Neural progenitor cell (in vitro differentiated cells): Measurements from ENCODE around the gene SUSD3. TPM values are rescaled to one million over a fixed set of nuclear protein-coding genes. Genes with fewer than 3 reads are reported as not detected.

Experiments
- DNase-seq: peaks from one replicate; pipeline ENCODE4 v3.0.0-alpha.2; 2016; ENCODE audit warnings: low spot score
- H2AFZ ChIP-seq: fragments of 200-600 bp; sonication (generic); replicated peaks from 2 replicates; pipeline ENCODE4 v1.6.1; 2016; ENCODE audit warnings: antibody characterized with exemption
- H3F3A ChIP-seq: fragments of 200-600 bp; sonication (generic); 2 replicates; pipeline ENCODE4 v1.6.1; 2016; ENCODE audit warnings: antibody characterized with exemption, low read depth
- H3K27ac ChIP-seq: fragments of 200-600 bp; sonication (generic); 2 replicates; pipeline ENCODE4 v1.5.1; 2016; ENCODE audit warnings: mild to moderate bottlenecking
- H3K27me3 ChIP-seq: fragments of 200-600 bp; sonication (generic); 2 replicates; pipeline ENCODE4 v1.6.1; 2016; ENCODE audit warnings: mild to moderate bottlenecking, moderate library complexity
- H3K36me3 ChIP-seq: fragments of 200-600 bp; sonication (generic); 2 replicates; pipeline ENCODE4 v1.5.1; 2016
- H3K4me1 ChIP-seq: fragments of 200-600 bp; sonication (generic); 2 replicates; pipeline ENCODE4 v1.6.1; 2016; ENCODE audit warnings: mixed run types
- H3K4me2 ChIP-seq: fragments of 200-600 bp; sonication (generic); 2 replicates; pipeline ENCODE4 v1.6.1; 2016
- H3K4me3 ChIP-seq: fragments of 200-600 bp; sonication (generic); 2 replicates; pipeline ENCODE4 v1.5.1; 2016
- H3K79me2 ChIP-seq: fragments of 200-600 bp; sonication (generic); 2 replicates; pipeline ENCODE4 v1.6.1; 2016; ENCODE audit warnings: low read depth
- H3K9ac ChIP-seq: fragments of 200-600 bp; sonication (generic); 2 replicates; pipeline ENCODE4 v1.6.1; 2016
- H3K9me3 ChIP-seq: fragments of 200-600 bp; sonication (generic); 2 replicates; pipeline ENCODE4 v1.5.1; 2016; ENCODE audit warnings: low read depth
- H4K20me1 ChIP-seq: fragments of 200-600 bp; sonication (generic); 2 replicates; pipeline ENCODE4 v1.6.1; 2016; ENCODE audit warnings: low read depth
- H3K27ac Mint-ChIP-seq: 3 replicates; pipeline ENCODE4 v1.8.0; 2021; ENCODE audit warnings: mixed read lengths
- H3K27me3 Mint-ChIP-seq: 2 replicates; pipeline ENCODE4 v1.8.0; 2022; ENCODE audit warnings: low read depth, mild to moderate bottlenecking, inconsistent platforms, moderate library complexity, mixed read lengths; ENCODE audit not compliant: insufficient read depth
- H3K36me3 Mint-ChIP-seq: 3 replicates; pipeline ENCODE4 v1.8.0; 2021; ENCODE audit warnings: mixed read lengths
- H3K4me1 Mint-ChIP-seq: 3 replicates; pipeline ENCODE4 v1.8.0; 2021; ENCODE audit warnings: mixed read lengths
- H3K4me3 Mint-ChIP-seq: 3 replicates; pipeline ENCODE4 v1.8.0; 2021; ENCODE audit warnings: mild to moderate bottlenecking, moderate library complexity, mixed read lengths
- H3K9me3 Mint-ChIP-seq: 3 replicates; pipeline ENCODE4 v1.8.0; 2020; ENCODE audit warnings: mixed read lengths
- EZH2 ChIP-seq: fragments of 200-600 bp; sonication (generic); IDR thresholded peaks from 2 replicates; pipeline ENCODE4 v1.6.1; 2017; ENCODE audit warnings: antibody characterized with exemption, mild to moderate bottlenecking, moderate library complexity
- EZH2phosphoT487 ChIP-seq: fragments of 200-600 bp; sonication (generic); IDR thresholded peaks from 2 replicates; pipeline ENCODE4 v1.6.1; 2017; ENCODE audit warnings: antibody characterized with exemption
- total RNA-seq: library from RNA; depleted of rRNA; stranded (reverse); fragments of >200 nt; gene quantifications from 2 replicates; pipeline ENCODE4 v1.2.3, GENCODE V29; 2015; ENCODE audit warnings: low replicate concordance
- TF ChIP-seq, protein P1 (sequence below): fragments of 200-600 bp; sonication (generic); IDR thresholded peaks from 2 replicates; pipeline ENCODE4 v1.5.1; 2017; ENCODE audit warnings: antibody characterized with exemption, mild to moderate bottlenecking

Gene SUSD3
- total RNA-seq, 1 donor from 2014 or later = not detected

DNA sequence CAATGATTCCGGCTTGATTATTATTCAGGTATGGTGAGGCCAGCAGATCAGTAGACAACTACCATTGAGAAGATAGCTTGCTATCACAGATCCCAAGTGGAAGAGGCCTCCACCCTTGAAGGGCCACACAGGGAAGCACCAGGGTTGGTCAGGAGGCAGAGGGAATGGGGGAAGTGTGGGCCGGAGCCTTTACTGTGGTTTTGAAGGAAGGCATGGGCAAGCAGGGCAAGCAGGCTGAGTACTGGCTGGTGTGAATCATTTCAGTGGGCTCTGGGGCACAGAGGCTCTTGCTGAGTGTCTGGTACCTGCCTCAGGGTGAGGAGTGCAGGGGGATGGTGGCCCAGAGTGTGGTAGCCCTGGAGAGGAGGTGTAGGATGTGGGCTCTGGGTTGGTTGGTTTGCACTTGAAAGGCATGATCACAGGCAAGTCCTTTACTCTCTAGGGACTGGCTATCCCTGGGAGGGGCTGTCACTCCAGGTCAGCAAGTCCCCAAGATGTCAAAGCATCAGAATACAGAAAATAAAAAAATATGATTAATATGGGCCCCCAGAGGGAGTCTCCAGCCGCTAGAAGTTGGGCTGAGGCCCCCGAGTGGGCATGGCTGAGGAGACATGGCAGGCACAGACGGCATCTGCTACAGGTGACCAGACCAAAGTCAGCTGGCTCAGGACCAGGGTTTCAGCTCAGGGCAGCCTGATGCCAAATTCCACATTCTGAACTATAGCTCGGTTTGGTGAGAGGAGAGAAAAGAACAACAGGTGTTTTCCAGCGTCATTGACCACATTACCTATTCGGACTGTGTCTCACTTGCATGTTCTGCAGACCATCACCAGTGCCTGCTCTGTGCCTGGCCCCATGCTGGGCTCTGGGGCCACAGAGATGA, 9.7 kb upstream of the SUSD3 start:
- Mint-ChIP-seq H3K4me3 (no peak overlapping the region), H3K27ac (peak overlapping the region; percentile 67)

DNA sequence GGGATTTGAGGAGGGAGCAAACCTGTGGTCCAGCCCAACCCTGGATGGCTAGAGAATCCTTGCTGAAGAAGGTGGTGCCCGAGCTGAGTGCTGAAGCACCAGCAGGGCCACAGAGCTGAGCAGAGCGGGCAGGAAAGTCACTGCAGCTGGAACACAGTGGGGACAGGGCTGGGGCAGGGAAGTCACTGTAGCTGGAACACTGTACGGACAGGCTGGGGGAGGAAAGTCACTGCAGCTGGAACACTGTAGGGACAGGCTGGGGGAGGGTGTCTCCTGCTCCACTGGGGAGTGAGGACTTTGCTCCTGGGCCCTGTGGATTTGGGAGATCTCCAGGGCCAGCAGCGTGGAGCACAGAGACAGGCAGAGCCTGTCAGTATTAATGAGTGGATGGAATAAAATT, 9.0 kb upstream of the SUSD3 start:
- Mint-ChIP-seq H3K4me1 (peaks cover 14% of the 10 kb centered on the region), H3K27me3 (peaks cover 9% of the 10 kb centered on the region), H3K4me3 (no peak overlapping the region), H3K27ac (peak overlapping the region; percentile 67), H3K36me3 (peaks cover 5% of the 10 kb centered on the region), H3K9me3 (peaks cover 4% of the 10 kb centered on the region)
- no peaks in the 10 kb centered on the region for H3K36me3 ChIP-seq
- no peak overlapping the region for H3K9ac ChIP-seq
- no peaks in the 10 kb centered on the region for H3K9me3 ChIP-seq
- DNase-seq = no peak
- no peak overlapping the region for H3K27ac ChIP-seq
- H3K4me2 ChIP-seq = no peak overlapping the region
- H3K27me3 ChIP-seq = no peaks in the 10 kb centered on the region
- no peaks in the 10 kb centered on the region for H3K79me2 ChIP-seq
- TF ChIP-seq, protein P1, sequence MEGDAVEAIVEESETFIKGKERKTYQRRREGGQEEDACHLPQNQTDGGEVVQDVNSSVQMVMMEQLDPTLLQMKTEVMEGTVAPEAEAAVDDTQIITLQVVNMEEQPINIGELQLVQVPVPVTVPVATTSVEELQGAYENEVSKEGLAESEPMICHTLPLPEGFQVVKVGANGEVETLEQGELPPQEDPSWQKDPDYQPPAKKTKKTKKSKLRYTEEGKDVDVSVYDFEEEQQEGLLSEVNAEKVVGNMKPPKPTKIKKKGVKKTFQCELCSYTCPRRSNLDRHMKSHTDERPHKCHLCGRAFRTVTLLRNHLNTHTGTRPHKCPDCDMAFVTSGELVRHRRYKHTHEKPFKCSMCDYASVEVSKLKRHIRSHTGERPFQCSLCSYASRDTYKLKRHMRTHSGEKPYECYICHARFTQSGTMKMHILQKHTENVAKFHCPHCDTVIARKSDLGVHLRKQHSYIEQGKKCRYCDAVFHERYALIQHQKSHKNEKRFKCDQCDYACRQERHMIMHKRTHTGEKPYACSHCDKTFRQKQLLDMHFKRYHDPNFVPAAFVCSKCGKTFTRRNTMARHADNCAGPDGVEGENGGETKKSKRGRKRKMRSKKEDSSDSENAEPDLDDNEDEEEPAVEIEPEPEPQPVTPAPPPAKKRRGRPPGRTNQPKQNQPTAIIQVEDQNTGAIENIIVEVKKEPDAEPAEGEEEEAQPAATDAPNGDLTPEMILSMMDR = no peak
- TF ChIP-seq EZH2phosphoT487 (no peak), EZH2 (no peak)
- no peaks in the 10 kb centered on the region for H4K20me1 ChIP-seq
- H3F3A ChIP-seq = no peaks in the 10 kb centered on the region
- peaks cover 14% of the 10 kb centered on the region for H3K4me1 ChIP-seq
- H3K4me3 ChIP-seq = no peak overlapping the region
- H2AFZ ChIP-seq = no peak overlapping the region

More for the DNA sequence above, 9.7 kb upstream of the SUSD3 start:
- Mint-ChIP-seq H3K9me3 (peaks cover 5% of the 10 kb centered on the region), H3K4me1 (peaks cover 11% of the 10 kb centered on the region), H3K36me3 (peaks cover 5% of the 10 kb centered on the region), H3K27me3 (peaks cover 9% of the 10 kb centered on the region)
- H3K4me3 ChIP-seq = no peak overlapping the region
- no peaks in the 10 kb centered on the region for H3K36me3 ChIP-seq
- no peak overlapping the region for H3K27ac ChIP-seq
- no peak overlapping the region for H3K4me2 ChIP-seq
- no peak for DNase-seq
- H3K9me3 ChIP-seq = no peaks in the 10 kb centered on the region
- H3K4me1 ChIP-seq = peaks cover 8% of the 10 kb centered on the region
- TF ChIP-seq EZH2phosphoT487 (no peak), EZH2 (no peak)
- TF ChIP-seq, protein P1 = no peak
- H3F3A ChIP-seq = no peaks in the 10 kb centered on the region
- H2AFZ ChIP-seq = no peak overlapping the region
- H3K9ac ChIP-seq = no peak overlapping the region
- H3K27me3 ChIP-seq = no peaks in the 10 kb centered on the region
- no peaks in the 10 kb centered on the region for H3K79me2 ChIP-seq
- H4K20me1 ChIP-seq = no peaks in the 10 kb centered on the region

DNA sequence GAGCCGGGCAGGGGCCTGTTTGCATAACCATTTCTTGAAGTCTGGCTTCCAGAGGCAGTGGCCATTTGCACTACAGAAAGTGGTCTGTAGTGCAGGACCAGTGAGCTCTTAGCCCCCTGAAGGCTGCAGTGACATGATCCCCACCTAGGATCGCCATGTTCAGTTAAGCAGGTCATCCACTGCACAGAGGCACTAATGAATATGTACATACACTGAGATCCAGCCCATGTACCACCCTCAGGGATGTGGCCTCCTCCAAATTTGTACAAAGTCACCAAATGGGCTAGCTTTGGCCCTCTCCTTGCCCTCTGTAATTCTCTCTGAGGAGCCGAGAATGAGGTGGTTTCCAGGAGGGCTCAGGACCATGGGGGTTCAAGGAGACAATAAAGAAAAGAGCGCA, 8.3 kb upstream of the SUSD3 start:
- no peak for DNase-seq
- Mint-ChIP-seq H3K9me3 (peaks cover 4% of the 10 kb centered on the region), H3K4me1 (peaks cover 14% of the 10 kb centered on the region), H3K36me3 (peaks cover 2% of the 10 kb centered on the region), H3K4me3 (no peak overlapping the region), H3K27ac (no peak overlapping the region), H3K27me3 (peaks cover 5% of the 10 kb centered on the region)
- Histone ChIP-seq H3K9me3 (no peaks in the 10 kb centered on the region), H3K4me3 (no peak overlapping the region), H3F3A (no peaks in the 10 kb centered on the region), H3K4me1 (peaks cover 14% of the 10 kb centered on the region), H3K27ac (no peak overlapping the region), H3K27me3 (no peaks in the 10 kb centered on the region), H3K9ac (no peak overlapping the region), H3K79me2 (no peaks in the 10 kb centered on the region), H2AFZ (no peak overlapping the region), H3K36me3 (no peaks in the 10 kb centered on the region), H4K20me1 (no peaks in the 10 kb centered on the region), H3K4me2 (no peak overlapping the region)
- TF ChIP-seq EZH2phosphoT487 = no peak
- TF ChIP-seq EZH2 = no peak
- TF ChIP-seq, protein P1 = no peak
